A549 (cell line): Measurements from ENCODE around the gene RBBP8.

Source experiments
- BHLHE40 ChIP-seq: IDR thresholded peaks from 2 replicates; pipeline ENCODE4 v1.6.1; 2012; ENCODE audit warnings: low read depth, low read length, inconsistent platforms
- CBX2 ChIP-seq: fragments of 200-600 bp; sonication (generic); IDR thresholded peaks from 2 replicates; pipeline ENCODE4 v1.6.1; 2016; ENCODE audit warnings: low read depth, mild to moderate bottlenecking, borderline replicate concordance
- CEBPB ChIP-seq, 2 experiments: fragments of >200 bp in 1 of 2; sonication (Bioruptor Twin) in 1 of 2; formaldehyde crosslinking in 1 of 2; IDR thresholded peaks; 2 replicates each; pipeline ENCODE4 v1.6.1; 2012 to 2016
- CHD2 ChIP-seq: fragments of 150-350 bp; IDR thresholded peaks from 2 replicates; pipeline ENCODE4 v1.6.1; 2014; ENCODE audit warnings: low read length; ENCODE audit not compliant: partially characterized antibody
- CTCF ChIP-seq: fragments of >200 bp; sonication (Bioruptor Twin); formaldehyde crosslinking; IDR thresholded peaks from 3 replicates; pipeline ENCODE4 v1.5.1; 2016
- ELK1 ChIP-seq: fragments of 150-350 bp; IDR thresholded peaks from 2 replicates; pipeline ENCODE4 v1.6.1; 2014; ENCODE audit warnings: low read depth, mild to moderate bottlenecking, low read length
- EP300 ChIP-seq, 2 experiments: fragments of >200 bp; sonication (Bioruptor Twin); formaldehyde crosslinking; IDR thresholded peaks; 2 replicates in 1 of 2; 3 replicates in 1 of 2; pipeline ENCODE4 v1.6.1; 2016 to 2017
- JUN ChIP-seq, 2 experiments: fragments of >200 bp; sonication (Bioruptor Twin); formaldehyde crosslinking; IDR thresholded peaks; 2 replicates in 1 of 2; 3 replicates in 1 of 2; pipeline ENCODE4 v1.6.1; 2016 to 2017
- MAX ChIP-seq: IDR thresholded peaks from 2 replicates; pipeline ENCODE4 v1.6.1; 2012
- POLR2AphosphoS2 ChIP-seq: conservative IDR thresholded peaks from 2 replicates; pipeline ENCODE4 v1.6.1; 2012; ENCODE audit warnings: low read length, improper control_type of control experiment, inconsistent platforms
- REST ChIP-seq: fragments of 200-600 bp; sonication (generic); IDR thresholded peaks from 2 replicates; pipeline ENCODE4 v1.6.1; 2016; ENCODE audit warnings: antibody characterized with exemption, mild to moderate bottlenecking, moderate library complexity
- RFX5 ChIP-seq: fragments of 450-650 bp; IDR thresholded peaks from 2 replicates; pipeline ENCODE4 v1.7.1; 2014; ENCODE audit warnings: antibody characterized with exemption, mild to moderate bottlenecking, moderate library complexity

GRCh38 chr18:23043803-23044376 is 110.8 kb downstream of the RBBP8 start:
- TF ChIP-seq CHD2 (no peak), POLR2AphosphoS2 (no peak), CTCF (no peak), ELK1 (no peak), JUN (IDR thresholded peaks at IDR 0.05) (no peak), CBX2 (no peak), MAX (no peak), RFX5 (no peak), BHLHE40 (no peak), CEBPB (IDR thresholded peaks at IDR 0.05) (no peak), REST (no peak), EP300 (IDR thresholded peaks at IDR 0.05) (no peak)
